Lung (tissue), 12 donors: ENCODE results near the gene TEP1. TPM values are rescaled to one million over a fixed set of nuclear protein-coding genes. Genes with fewer than 3 reads are reported as not detected.
A peak's percentile ranks its signal among the peaks of the same experiment; 100 is the strongest.

Experiments
- ATAC-seq: fragments of 200-7000 bp; cut with Tn5 transposase; one replicate; pipeline ENCODE4 v1.9.1; 2020; ENCODE audit warnings: moderate number of reproducible peaks; ENCODE audit not compliant: insufficient read depth, low FRiP score
- DNase-seq, 3 donors: peaks; one replicate each; pipeline ENCODE4 v3.0.0-alpha.2; 2013 to 2017
- H3K27ac ChIP-seq, 2 donors: one replicate each; pipeline ENCODE4 v1.5.1; 2013; ENCODE audit warnings: mild to moderate bottlenecking in 2 of 2, moderate library complexity in 2 of 2, control low read depth in 1 of 2, inconsistent platforms in 1 of 2, low read depth in 1 of 2, low read length in 1 of 2
- H3K27me3 ChIP-seq, 3 donors: one replicate each; pipeline ENCODE4 v1.5.1; 2013; ENCODE audit warnings: low read length in 2 of 3; ENCODE audit not compliant: control insufficient read depth in 3 of 3, insufficient read depth in 3 of 3
- H3K36me3 ChIP-seq, 4 donors: one replicate each; pipeline ENCODE4 v1.5.1; 2013; ENCODE audit warnings: low read length in 4 of 4, mild to moderate bottlenecking in 1 of 4, moderate library complexity in 1 of 4; ENCODE audit not compliant: control insufficient read depth in 4 of 4, insufficient read depth in 4 of 4
- H3K4me1 ChIP-seq, 5 donors: one replicate each; pipeline ENCODE4 v1.5.1; 2013; ENCODE audit warnings: low read length in 5 of 5, mild to moderate bottlenecking in 2 of 5, moderate library complexity in 1 of 5; ENCODE audit not compliant: control insufficient read depth in 5 of 5, insufficient read depth in 5 of 5
- H3K4me3 ChIP-seq: one replicate; pipeline ENCODE4 v1.5.1; 2013; ENCODE audit warnings: mild to moderate bottlenecking, control low read depth, moderate library complexity
- H3K9ac ChIP-seq, 2 donors: one replicate each; pipeline ENCODE4 v1.5.1; 2013; ENCODE audit warnings: low read length in 2 of 2, control low read depth in 1 of 2; ENCODE audit not compliant: insufficient read depth in 1 of 2
- H3K9me3 ChIP-seq, 4 donors: one replicate each; pipeline ENCODE4 v1.5.1; 2013; ENCODE audit warnings: low read length in 3 of 4, mild to moderate bottlenecking in 1 of 4, moderate library complexity in 1 of 4; ENCODE audit not compliant: control insufficient read depth in 4 of 4, insufficient read depth in 3 of 4
- WGBS, 2 donors: extraction: QIAGEN DNeasy Blood & Tissue Kit; methylation state at CpG; one replicate each; pipeline ENCODE4 v1.1.7; 2013; 5-methylcytosine and 5-hydroxymethylcytosine counted together
- polyA plus RNA-seq, 2 donors: library from polyadenylated mRNA; stranded (reverse); fragments of 200-250 nt; gene quantifications; one replicate each; pipeline ENCODE4 v1.2.1, GENCODE V29; 2013
- total RNA-seq, 2 donors: library from RNA; depleted of rRNA in 1 of 2; stranded (reverse); fragments of >200 nt in 1 of 2; gene quantifications; one replicate each; pipeline ENCODE4 v1.2.1, GENCODE V29; 2014 to 2021
- TF ChIP-seq, protein P1 (sequence below): IDR thresholded peaks from 2 replicates; pipeline ENCODE4 v1.5.1; 2012; ENCODE audit warnings: mild to moderate bottlenecking; ENCODE audit errors: control extremely low read depth, extremely low read depth
- donor health status: control.
- donor health status: control.
- donor health status: Bipolar disorder and iron deficiency.
- donor health status: healthy.
- donor health status: DM: yes; HTN: yes; CAD: no.

The TEP1 gene
- total and polyA plus RNA-seq, 4 donors = 15.7 to 44.7 (median 22.5) TPM

DNA sequence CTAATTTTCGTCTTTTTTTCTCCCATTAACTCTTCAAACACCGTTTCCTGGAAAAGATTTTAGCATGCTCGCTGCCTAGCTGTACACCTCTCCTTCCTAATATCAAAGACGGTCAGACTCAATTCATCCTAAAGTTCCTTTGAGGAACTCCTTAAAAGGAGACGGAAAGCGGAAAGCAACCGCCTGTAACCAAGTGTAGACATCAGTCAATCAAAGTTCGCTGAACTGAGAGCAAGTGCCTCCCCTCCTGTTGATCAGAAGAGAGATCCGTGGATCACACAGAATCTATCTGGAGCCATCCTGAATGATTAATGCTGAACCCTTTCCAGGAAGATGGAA is 412 bp upstream of the TEP1 start:
- no peaks in the 10 kb centered on the region for H3K36me3 ChIP-seq
- H3K27me3 ChIP-seq = no peaks in the 10 kb centered on the region
- no peaks in the 10 kb centered on the region for H3K9me3 ChIP-seq
- peak overlapping the region; percentile 55 for H3K4me3 ChIP-seq
- 1% methylated on average over 9 of the region's 9 CpGs for WGBS, 2 donors
- H3K27ac ChIP-seq = peak overlapping the region; percentile 91 to 95
- ATAC-seq = no peak
- peaks cover 0 to 14% (median 5%) of the 10 kb centered on the region in 5 donors for H3K4me1 ChIP-seq
- peak overlapping the region in 1 of 2 donors; percentile 95 for H3K9ac ChIP-seq
- DNase-seq = no peak
- TF ChIP-seq, protein P1, sequence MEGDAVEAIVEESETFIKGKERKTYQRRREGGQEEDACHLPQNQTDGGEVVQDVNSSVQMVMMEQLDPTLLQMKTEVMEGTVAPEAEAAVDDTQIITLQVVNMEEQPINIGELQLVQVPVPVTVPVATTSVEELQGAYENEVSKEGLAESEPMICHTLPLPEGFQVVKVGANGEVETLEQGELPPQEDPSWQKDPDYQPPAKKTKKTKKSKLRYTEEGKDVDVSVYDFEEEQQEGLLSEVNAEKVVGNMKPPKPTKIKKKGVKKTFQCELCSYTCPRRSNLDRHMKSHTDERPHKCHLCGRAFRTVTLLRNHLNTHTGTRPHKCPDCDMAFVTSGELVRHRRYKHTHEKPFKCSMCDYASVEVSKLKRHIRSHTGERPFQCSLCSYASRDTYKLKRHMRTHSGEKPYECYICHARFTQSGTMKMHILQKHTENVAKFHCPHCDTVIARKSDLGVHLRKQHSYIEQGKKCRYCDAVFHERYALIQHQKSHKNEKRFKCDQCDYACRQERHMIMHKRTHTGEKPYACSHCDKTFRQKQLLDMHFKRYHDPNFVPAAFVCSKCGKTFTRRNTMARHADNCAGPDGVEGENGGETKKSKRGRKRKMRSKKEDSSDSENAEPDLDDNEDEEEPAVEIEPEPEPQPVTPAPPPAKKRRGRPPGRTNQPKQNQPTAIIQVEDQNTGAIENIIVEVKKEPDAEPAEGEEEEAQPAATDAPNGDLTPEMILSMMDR = no peak

DNA sequence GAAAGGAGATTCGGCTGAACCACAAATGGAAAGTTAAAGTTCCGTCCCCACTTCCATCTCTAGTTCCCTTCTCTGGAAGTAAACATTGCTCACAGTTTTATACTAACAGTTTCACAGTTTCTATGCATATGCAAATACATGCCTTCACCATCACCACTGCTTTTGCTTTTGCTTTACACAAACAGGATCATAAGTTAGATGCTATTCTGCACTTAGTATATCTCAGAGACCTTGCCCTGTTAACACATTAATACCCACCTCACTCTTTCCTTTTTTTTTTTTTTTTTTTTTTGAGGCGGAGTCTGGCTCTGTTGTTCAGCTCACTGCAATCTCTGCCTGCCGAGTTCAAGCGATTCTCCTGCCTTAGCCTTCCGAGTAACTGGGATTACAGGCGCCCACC is 890 bp downstream of the TEP1 start:
- Histone ChIP-seq H3K4me3 (peak overlapping the region; percentile 55), H3K36me3 (peaks cover 0 to 9% (median 2%) of the 10 kb centered on the region in 4 donors), H3K9me3 (no peaks in the 10 kb centered on the region), H3K27ac (peak overlapping the region; percentile 91 to 95), H3K9ac (peak overlapping the region; percentile 21 to 88), H3K27me3 (no peaks in the 10 kb centered on the region), H3K4me1 (peaks cover 0 to 14% (median 5%) of the 10 kb centered on the region in 5 donors)
- DNase-seq = peak in 2 of 3 donors; percentile 24 to 30
- WGBS, 2 donors = 1 to 2% methylated on average over 7 of the region's 7 CpGs
- no peak for ATAC-seq
- TF ChIP-seq, protein P1 = no peak

DNA sequence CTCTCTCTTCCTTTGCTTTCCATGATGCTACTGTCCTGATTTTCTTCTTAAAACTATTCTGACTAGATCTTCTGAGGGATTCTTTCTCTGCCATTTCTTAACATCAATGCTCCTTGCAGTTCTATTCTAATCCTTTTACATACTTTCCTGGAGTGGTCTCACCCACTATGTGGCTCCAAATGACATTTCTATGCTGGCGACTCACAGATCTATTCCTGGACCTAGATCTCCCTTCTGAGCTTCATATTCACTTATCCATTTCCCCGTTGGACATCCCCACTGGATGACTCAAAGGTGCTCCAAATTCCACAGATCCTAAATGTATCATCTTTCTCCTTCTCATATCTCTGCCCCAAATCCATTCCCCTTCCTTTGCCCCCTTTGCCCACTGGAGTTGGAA is 4.1 kb downstream of the TEP1 start:
- Histone ChIP-seq H3K27ac (no peak overlapping the region), H3K9ac (no peak overlapping the region), H3K27me3 (no peaks in the 10 kb centered on the region), H3K9me3 (no peaks in the 10 kb centered on the region), H3K36me3 (peaks cover 13 to 28% (median 17%) of the 10 kb centered on the region in 4 donors), H3K4me1 (peaks cover 0 to 13% (median 3%) of the 10 kb centered on the region in 5 donors), H3K4me3 (no peak overlapping the region)
- TF ChIP-seq, protein P1 = no peak
- no peak for DNase-seq
- no peak for ATAC-seq
- 93 to 96% methylated on average over 2 of the region's 2 CpGs for WGBS, 2 donors

DNA sequence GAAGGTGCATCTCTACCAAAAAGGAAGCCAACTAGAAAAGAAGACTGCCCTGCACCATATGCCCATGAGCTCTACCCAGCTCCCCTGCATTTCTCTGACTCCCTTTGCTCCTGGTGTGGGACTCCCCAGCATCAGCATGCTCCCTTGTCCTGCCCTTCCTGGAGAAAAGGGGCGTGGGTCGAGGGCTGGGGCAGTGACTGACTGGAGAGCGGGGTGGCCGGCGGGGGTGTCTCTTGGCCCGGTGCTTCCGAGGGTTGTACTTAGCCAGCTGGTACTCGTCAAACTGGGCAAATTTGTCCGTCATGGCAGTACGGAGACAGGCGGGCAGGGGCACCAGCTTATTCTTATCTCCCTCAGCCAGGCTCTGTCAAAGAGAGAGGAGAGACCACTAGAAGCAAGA is 9.8 kb downstream of the TEP1 start:
- H3K9ac ChIP-seq = no peak overlapping the region
- no peak overlapping the region for H3K4me3 ChIP-seq
- H3K27me3 ChIP-seq = no peaks in the 10 kb centered on the region
- no peak for ATAC-seq
- peaks cover 0 to 1% (median 0%) of the 10 kb centered on the region in 5 donors for H3K4me1 ChIP-seq
- 90 to 91% methylated on average over 11 of the region's 11 CpGs for WGBS, 2 donors
- no peak for DNase-seq
- H3K36me3 ChIP-seq = peaks cover 29 to 53% (median 32%) of the 10 kb centered on the region in 4 donors
- H3K9me3 ChIP-seq = no peaks in the 10 kb centered on the region
- TF ChIP-seq, protein P1 = no peak
- H3K27ac ChIP-seq = no peak overlapping the region
